GM12874 (cell line): Measurements from ENCODE around the gene SEC14L2.

Source experiments
- TF ChIP-seq, protein P1 (sequence below): IDR thresholded peaks from 2 replicates; pipeline ENCODE4 v1.5.1; 2011; ENCODE audit warnings: low read depth, mild to moderate bottlenecking, control low read depth, low read length, moderate library complexity; ENCODE audit not compliant: insufficient read depth

SEC14L2 gene

GRCh38 chr22:30396871-30397655 lies at the start of gene SEC14L2:
SEC14L2 (plus strand) TSS chr22:30397018; CDS start chr22:30397117, 99 bp downstream.
- TF ChIP-seq, protein P1, sequence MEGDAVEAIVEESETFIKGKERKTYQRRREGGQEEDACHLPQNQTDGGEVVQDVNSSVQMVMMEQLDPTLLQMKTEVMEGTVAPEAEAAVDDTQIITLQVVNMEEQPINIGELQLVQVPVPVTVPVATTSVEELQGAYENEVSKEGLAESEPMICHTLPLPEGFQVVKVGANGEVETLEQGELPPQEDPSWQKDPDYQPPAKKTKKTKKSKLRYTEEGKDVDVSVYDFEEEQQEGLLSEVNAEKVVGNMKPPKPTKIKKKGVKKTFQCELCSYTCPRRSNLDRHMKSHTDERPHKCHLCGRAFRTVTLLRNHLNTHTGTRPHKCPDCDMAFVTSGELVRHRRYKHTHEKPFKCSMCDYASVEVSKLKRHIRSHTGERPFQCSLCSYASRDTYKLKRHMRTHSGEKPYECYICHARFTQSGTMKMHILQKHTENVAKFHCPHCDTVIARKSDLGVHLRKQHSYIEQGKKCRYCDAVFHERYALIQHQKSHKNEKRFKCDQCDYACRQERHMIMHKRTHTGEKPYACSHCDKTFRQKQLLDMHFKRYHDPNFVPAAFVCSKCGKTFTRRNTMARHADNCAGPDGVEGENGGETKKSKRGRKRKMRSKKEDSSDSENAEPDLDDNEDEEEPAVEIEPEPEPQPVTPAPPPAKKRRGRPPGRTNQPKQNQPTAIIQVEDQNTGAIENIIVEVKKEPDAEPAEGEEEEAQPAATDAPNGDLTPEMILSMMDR, result no peak

DNA sequence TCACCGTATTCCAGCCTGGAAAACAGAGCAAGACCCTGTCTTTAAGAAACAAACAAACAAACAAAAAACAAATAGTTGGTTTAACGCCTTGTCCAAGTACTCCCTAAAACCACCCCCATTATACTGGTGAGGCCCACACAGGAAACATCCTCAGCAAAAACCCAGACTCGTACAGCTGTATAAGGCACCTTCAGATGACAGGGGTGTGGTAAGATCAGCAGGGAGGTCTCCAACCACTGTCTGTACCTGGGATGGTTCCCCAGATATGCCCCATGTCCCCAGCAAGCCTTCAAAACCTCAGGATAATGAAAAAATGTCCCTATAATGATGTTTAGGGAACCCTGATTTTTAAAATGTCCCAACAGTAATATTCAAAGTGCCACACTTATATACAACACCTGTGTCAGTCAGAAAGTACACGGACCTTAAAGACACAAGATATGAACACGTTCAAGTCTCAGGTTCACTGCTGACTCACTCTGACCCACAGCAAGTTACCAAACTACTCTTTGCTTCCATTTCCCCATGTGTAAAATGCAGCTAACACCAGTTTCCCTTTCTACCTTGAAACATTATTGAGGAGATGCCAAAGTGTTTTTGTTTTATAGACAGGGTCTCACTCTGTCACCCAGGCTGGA lies 49.4 kb upstream of the SEC14L2 start:
- TF ChIP-seq, protein P1, result no peak

- TF ChIP-seq, protein P1, result no peak
Measured at GRCh38 chr22:30348404-30348803, 48.4 kb upstream of the SEC14L2 start.

DNA sequence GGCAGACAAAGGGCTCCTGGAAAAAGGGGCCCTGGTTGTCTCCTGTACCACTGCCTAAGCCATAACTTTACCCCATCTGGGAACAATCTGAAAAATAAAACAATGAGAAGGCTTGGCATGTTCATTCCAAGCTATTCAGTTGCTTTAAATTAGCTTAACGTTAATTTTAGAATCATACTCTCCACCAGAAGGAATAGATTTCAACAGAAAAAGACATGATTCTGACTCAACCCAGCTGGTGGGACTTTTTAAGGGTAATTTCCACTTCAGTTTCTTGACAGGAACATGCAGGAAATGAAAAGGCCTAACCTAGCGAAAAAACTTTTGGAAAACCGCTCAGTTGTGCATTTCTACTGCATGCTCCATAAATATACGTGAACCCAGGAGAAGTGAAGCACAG lies 48.0 kb upstream of the SEC14L2 start:
- TF ChIP-seq, protein P1, result no peak

DNA sequence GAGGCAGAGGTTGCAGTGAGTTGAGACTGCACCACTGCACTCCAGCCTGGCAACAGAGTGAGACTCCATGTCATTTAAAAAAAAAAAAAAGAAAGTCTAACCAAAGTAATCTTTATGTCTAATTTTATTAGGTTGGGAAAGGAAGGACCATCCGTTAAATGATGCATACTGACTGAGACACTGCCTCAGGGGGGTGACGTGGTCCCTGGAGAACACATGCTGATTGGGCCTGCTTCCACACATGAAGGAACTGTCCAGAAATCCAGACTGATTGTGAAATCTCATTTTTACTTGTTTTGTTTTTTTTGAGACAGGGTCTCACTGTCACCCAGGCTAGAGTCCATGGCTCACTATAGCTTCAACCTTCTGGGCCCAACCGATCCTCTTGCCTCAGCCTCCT lies 45.6 kb upstream of the SEC14L2 start:
- TF ChIP-seq, protein P1, result no peak

DNA sequence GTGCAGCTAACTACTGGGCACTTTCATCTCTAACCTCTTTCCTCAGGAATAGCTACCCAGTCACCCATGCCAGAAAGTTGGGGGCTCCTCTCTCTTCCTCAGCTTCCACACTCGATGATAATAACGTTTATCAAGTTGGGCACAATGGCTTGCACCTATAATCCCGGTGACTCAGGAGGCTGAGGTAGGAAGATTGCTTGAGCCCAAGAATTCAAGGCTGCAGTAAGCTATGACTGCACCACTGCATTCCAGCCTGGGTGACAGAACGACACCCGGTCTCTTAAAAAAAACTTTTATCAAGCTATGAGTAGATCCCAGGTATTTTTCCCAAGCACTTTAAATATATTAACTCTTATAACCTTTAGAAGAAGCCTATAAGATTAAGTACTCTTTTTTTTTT lies 42.2 kb upstream of the SEC14L2 start:
- TF ChIP-seq, protein P1, result no peak

- TF ChIP-seq, protein P1, result no peak
Measured at GRCh38 chr22:30356449-30357235, 40.2 kb upstream of the SEC14L2 start, which contains the start of the genes CCDC157 and SF3A1. CCDC157 (plus strand) TSS chr22:30357007; CDS start chr22:30366001, 8,994 bp downstream. SF3A1 (minus strand) TSS chr22:30356894; CDS start chr22:30356792, 102 bp downstream.
